HEK293 (cell line): ENCODE results near the gene SLC18A2.

Experiments
- CTCF ChIA-PET: fragments of 350-600 bp; formaldehyde crosslinking; extraction: SDS; loops from one replicate; lab custom pipeline; 2021; ENCODE audit warnings: antibody characterized with exemption; lab: Yijun Ruan, JAX
- POLR2A ChIA-PET: fragments of 300-600 bp; formaldehyde crosslinking; extraction: SDS; loops from one replicate; lab custom pipeline; 2020; ENCODE audit warnings: antibody characterized with exemption, inconsistent platforms; lab: Yijun Ruan, JAX
- H3K27ac ChIP-seq: fragments of 200-500 bp; sonication (Bioruptor generic); 2 replicates; pipeline ENCODE4 v1.5.1; 2014; ENCODE audit warnings: low read depth, low read length, control low read depth, inconsistent platforms; ENCODE audit errors: extremely low read depth
- H3K36me3 ChIP-seq, 2 experiments: fragments of 200-500 bp in 1 of 2; sonication (Bioruptor generic) in 1 of 2; 1 replicate in 1 of 2; 2 replicates in 1 of 2; pipeline ENCODE4 v1.5.1; 2014 to 2017; ENCODE audit warnings: inconsistent platforms in 2 of 2, low read length in 2 of 2; ENCODE audit not compliant: control insufficient read depth in 2 of 2, insufficient read depth in 1 of 2
- H3K4me1 ChIP-seq: fragments of 200-500 bp; sonication (Bioruptor generic); 2 replicates; pipeline ENCODE4 v1.5.1; 2014; ENCODE audit warnings: mild to moderate bottlenecking, low read length, inconsistent platforms; ENCODE audit not compliant: control insufficient read depth, insufficient read depth
- H3K4me3 ChIP-seq: 2 replicates; pipeline ENCODE4 v1.5.1; 2011; ENCODE audit warnings: low read depth, mild to moderate bottlenecking, control low read depth, low read length, moderate library complexity
- H3K9me3 ChIP-seq: fragments of 200-500 bp; sonication (Bioruptor generic); 2 replicates; pipeline ENCODE4 v1.5.1; 2014; ENCODE audit warnings: low read depth, low read length, inconsistent platforms; ENCODE audit not compliant: control insufficient read depth, insufficient read depth
- AEBP2 ChIP-seq: fragments of 450-650 bp; formaldehyde crosslinking; IDR thresholded peaks from 2 replicates; pipeline ENCODE4 v1.5.1; 2016; ENCODE audit warnings: missing biosample characterization, missing genetic modification characterization, borderline replicate concordance
- FEZF1 ChIP-seq: fragments of 450-650 bp; formaldehyde crosslinking; IDR thresholded peaks from 2 replicates; pipeline ENCODE4 v1.5.1; 2016; ENCODE audit warnings: missing biosample characterization, missing genetic modification characterization
- HOXD13 ChIP-seq: sonication (generic); formaldehyde crosslinking; IDR thresholded peaks from 2 replicates; pipeline ENCODE4 v1.8.0; 2022; ENCODE audit warnings: missing genetic modification reagents, borderline replicate concordance
- IKZF3 ChIP-seq: fragments of 450-650 bp; IDR thresholded peaks from 2 replicates; pipeline ENCODE4 v1.5.0; 2018; ENCODE audit warnings: missing biosample characterization, mild to moderate bottlenecking, missing genetic modification characterization, moderate library complexity
- SETDB1 ChIP-seq: IDR thresholded peaks from one replicate; pipeline ENCODE4 v1.6.1; 2017; ENCODE audit warnings: mild to moderate bottlenecking, low read length, moderate library complexity, mixed read lengths; ENCODE audit not compliant: insufficient read length
- SP7 ChIP-seq: fragments of 450-650 bp; formaldehyde crosslinking; IDR thresholded peaks from 2 replicates; pipeline ENCODE4 v1.5.1; 2016; ENCODE audit warnings: missing biosample characterization, missing genetic modification characterization
- TRIM28 ChIP-seq: IDR thresholded peaks from 2 replicates; pipeline ENCODE4 v1.6.1; 2011; ENCODE audit warnings: low read length, control low read depth, borderline replicate concordance
- ZFHX2 ChIP-seq: fragments of 450-650 bp; formaldehyde crosslinking; conservative IDR thresholded peaks from 2 replicates; pipeline ENCODE4 v1.5.1; 2016; ENCODE audit warnings: missing biosample characterization, missing genetic modification characterization
- ZFP3 ChIP-seq: fragments of 450-650 bp; formaldehyde crosslinking; IDR thresholded peaks from 2 replicates; pipeline ENCODE4 v1.5.1; 2016; ENCODE audit warnings: low read depth, missing biosample characterization, missing genetic modification characterization
- ZNF112 ChIP-seq: fragments of 450-650 bp; formaldehyde crosslinking; IDR thresholded peaks from 2 replicates; pipeline ENCODE4 v1.5.0; 2017; ENCODE audit warnings: missing biosample characterization, missing genetic modification characterization
- ZNF202 ChIP-seq: fragments of 450-650 bp; formaldehyde crosslinking; IDR thresholded peaks from 2 replicates; pipeline ENCODE4 v1.5.1; 2016; ENCODE audit warnings: missing biosample characterization, missing genetic modification characterization, borderline replicate concordance
- ZNF37A ChIP-seq: fragments of 450-650 bp; IDR thresholded peaks from 2 replicates; pipeline ENCODE4 v1.5.1; 2018; ENCODE audit warnings: missing biosample characterization, missing genetic modification characterization
- ZNF473 ChIP-seq: fragments of 450-650 bp; formaldehyde crosslinking; IDR thresholded peaks from 2 replicates; pipeline ENCODE4 v1.5.1; 2017; ENCODE audit warnings: missing biosample characterization, missing genetic modification characterization
- ZNF510 ChIP-seq: fragments of 450-650 bp; formaldehyde crosslinking; IDR thresholded peaks from 2 replicates; pipeline ENCODE4 v1.5.1; 2018; ENCODE audit warnings: mild to moderate bottlenecking, missing genetic modification characterization, missing biosample characterization; ENCODE audit not compliant: insufficient replicate concordance
- ZNF529 ChIP-seq: fragments of 450-650 bp; formaldehyde crosslinking; IDR thresholded peaks from 2 replicates; pipeline ENCODE4 v1.5.1; 2017; ENCODE audit warnings: missing genetic modification characterization, missing biosample characterization; ENCODE audit not compliant: insufficient replicate concordance
- ZNF560 ChIP-seq: fragments of 450-650 bp; formaldehyde crosslinking; IDR thresholded peaks from 2 replicates; pipeline ENCODE4 v1.5.1; 2017; ENCODE audit warnings: missing biosample characterization, missing genetic modification characterization, borderline replicate concordance
- ZNF610 ChIP-seq: fragments of 450-650 bp; formaldehyde crosslinking; IDR thresholded peaks from 2 replicates; pipeline ENCODE4 v1.5.1; 2016; ENCODE audit warnings: missing biosample characterization, missing genetic modification characterization, borderline replicate concordance
- ZNF621 ChIP-seq: fragments of 450-650 bp; formaldehyde crosslinking; IDR thresholded peaks from 2 replicates; pipeline ENCODE4 v1.5.1; 2017; ENCODE audit warnings: missing biosample characterization, missing genetic modification characterization
- ZNF626 ChIP-seq: fragments of 450-650 bp; sonication (Bioruptor Pico); formaldehyde crosslinking; IDR thresholded peaks from 2 replicates; pipeline ENCODE4 v1.5.1; 2018; ENCODE audit warnings: missing biosample characterization, missing genetic modification characterization, inconsistent platforms
- TF ChIP-seq, protein P1 (sequence below): IDR thresholded peaks from 2 replicates; pipeline ENCODE4 v1.6.1; 2011; ENCODE audit warnings: mild to moderate bottlenecking, low read depth, low read length, borderline replicate concordance
- TF ChIP-seq, protein P2 (sequence below): fragments of 450-650 bp; formaldehyde crosslinking; IDR thresholded peaks from 2 replicates; pipeline ENCODE4 v1.5.1; 2017; ENCODE audit warnings: missing biosample characterization, mild to moderate bottlenecking, missing genetic modification characterization, moderate library complexity

SLC18A2 gene

DNA sequence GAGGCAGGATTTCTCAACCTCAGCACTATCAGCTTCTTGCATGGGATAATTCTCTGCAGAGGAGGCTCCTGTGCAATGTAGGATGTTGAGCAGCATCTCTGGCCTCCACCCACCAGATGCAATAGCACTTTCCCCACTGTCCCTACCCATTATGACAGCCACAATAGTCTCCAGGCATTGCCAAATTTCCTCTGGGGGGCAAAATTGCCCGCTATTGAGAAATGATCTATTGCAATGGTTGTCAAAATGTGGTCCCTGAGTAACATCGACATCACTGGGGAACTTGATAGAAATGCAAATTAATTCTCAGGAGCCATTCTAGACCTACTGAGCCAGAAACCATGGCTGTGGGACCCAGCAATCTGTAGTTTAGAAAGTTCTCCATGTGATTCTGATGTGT is 36.6 kb upstream of the SLC18A2 start (continued):
- TF ChIP-seq, protein P1, sequence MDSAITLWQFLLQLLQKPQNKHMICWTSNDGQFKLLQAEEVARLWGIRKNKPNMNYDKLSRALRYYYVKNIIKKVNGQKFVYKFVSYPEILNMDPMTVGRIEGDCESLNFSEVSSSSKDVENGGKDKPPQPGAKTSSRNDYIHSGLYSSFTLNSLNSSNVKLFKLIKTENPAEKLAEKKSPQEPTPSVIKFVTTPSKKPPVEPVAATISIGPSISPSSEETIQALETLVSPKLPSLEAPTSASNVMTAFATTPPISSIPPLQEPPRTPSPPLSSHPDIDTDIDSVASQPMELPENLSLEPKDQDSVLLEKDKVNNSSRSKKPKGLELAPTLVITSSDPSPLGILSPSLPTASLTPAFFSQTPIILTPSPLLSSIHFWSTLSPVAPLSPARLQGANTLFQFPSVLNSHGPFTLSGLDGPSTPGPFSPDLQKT, result no peak
- TF ChIP-seq IKZF3 (no peak), HOXD13 (CRISPR knock-in tag) (no peak), ZFP3 (tag by site-specific recombination) (no peak), ZNF610 (tag by site-specific recombination) (no peak), ZNF112 (tag by site-specific recombination) (no peak), FEZF1 (tag by site-specific recombination) (no peak), ZNF621 (tag by site-specific recombination) (no peak), ZFHX2 (tag by site-specific recombination) (no peak)
- TF ChIP-seq, all 188 proteins: peak for 0

DNA sequence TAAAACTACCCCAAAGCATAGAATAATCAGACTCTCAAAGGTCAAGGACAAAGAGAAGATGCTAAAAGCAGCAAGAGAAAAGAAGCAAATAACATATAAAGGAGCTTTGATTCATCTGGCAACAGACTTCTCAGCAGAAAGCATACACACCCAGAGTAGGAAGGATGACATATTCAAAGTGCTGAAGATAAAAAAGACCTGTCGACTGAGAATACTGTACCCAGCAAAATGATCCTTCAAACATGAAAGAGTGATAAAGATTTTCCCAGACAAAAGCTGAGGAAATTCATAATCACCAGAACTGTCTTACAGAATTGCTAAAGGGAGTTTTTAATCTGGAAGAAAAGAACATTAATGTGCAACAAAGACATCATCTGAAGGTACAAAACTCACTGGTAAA is 28.7 kb upstream of the SLC18A2 start:
- POLR2A ChIA-PET, result no interaction called here
- H3K36me3 ChIP-seq, result no peaks in the 10 kb centered on the region
- no peak overlapping the region for H3K4me3 ChIP-seq
- no peaks in the 10 kb centered on the region for H3K9me3 ChIP-seq
- no peaks in the 10 kb centered on the region for H3K4me1 ChIP-seq
- no peak overlapping the region for H3K27ac ChIP-seq
- TF ChIP-seq ZNF473 (tag by site-specific recombination) (no peak), ZNF626 (tag by site-specific recombination) (0 out of 2 replicates have a peak, but pooled peaks have one; percentile 56), TRIM28 (peak; percentile 78; the same call in 1 of the 2 replicates), ZNF510 (tag by site-specific recombination) (peak; percentile 40), SETDB1 (peak; percentile 99), ZNF529 (peak; percentile 63), SP7 (no peak)
- TF ChIP-seq, protein P2, sequence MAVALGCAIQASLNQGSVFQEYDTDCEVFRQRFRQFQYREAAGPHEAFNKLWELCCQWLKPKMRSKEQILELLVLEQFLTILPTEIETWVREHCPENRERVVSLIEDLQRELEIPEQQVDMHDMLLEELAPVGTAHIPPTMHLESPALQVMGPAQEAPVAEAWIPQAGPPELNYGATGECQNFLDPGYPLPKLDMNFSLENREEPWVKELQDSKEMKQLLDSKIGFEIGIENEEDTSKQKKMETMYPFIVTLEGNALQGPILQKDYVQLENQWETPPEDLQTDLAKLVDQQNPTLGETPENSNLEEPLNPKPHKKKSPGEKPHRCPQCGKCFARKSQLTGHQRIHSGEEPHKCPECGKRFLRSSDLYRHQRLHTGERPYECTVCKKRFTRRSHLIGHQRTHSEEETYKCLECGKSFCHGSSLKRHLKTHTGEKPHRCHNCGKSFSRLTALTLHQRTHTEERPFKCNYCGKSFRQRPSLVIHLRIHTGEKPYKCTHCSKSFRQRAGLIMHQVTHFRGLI, result no peak
- TF ChIP-seq, all 188 proteins: peak for 5
- CTCF ChIA-PET, result interaction anchor here (0.6 to 1.1 kb wide), 3 partner anchors 108 to 1255 kb away, joined by 3 read pairs; no protein-coding TSS in a partner anchor

- H3K4me1 ChIP-seq, result no peaks in the 10 kb centered on the region
- no peak for TF ChIP-seq ZNF560 (tag by site-specific recombination)
- TF ChIP-seq AEBP2 (tag by site-specific recombination), result no peak
- no peak for TF ChIP-seq ZNF37A (tag by site-specific recombination)
- no peak for TF ChIP-seq ZNF202 (tag by site-specific recombination)
- CTCF ChIA-PET, result interaction anchor here (0.7 to 4.9 kb wide), 2 partner anchors 9 to 104 kb away, joined by 3 to 142 read pairs; no protein-coding TSS in a partner anchor
- POLR2A ChIA-PET, result no interaction called here
- H3K4me3 ChIP-seq, result no peak overlapping the region
- no peaks in the 10 kb centered on the region for H3K36me3 ChIP-seq
- no peaks in the 10 kb centered on the region for H3K9me3 ChIP-seq
- H3K27ac ChIP-seq, result no peak overlapping the region
These were observed 26.5 kb upstream of the SLC18A2 start for GRCh38 chr10:117214401-117214800.
